AG09309 (cell line): Measurements from ENCODE around the gene RRP8.

ENCODE experiments used
- DNase-seq: peaks from one replicate; pipeline ENCODE4 v3.0.0-alpha.2; 2010; ENCODE audit warnings: low read depth
- H3K4me3 ChIP-seq: 2 replicates; pipeline ENCODE4 v1.5.1; 2011; ENCODE audit warnings: mild to moderate bottlenecking, low read depth, low read length, moderate library complexity; ENCODE audit not compliant: control insufficient read depth
- CTCF ChIP-seq: IDR thresholded peaks from 2 replicates; pipeline ENCODE4 v1.5.1; 2011; ENCODE audit warnings: mild to moderate bottlenecking, low read depth, low read length, inconsistent platforms; ENCODE audit not compliant: insufficient read depth, control insufficient read depth; ENCODE audit errors: missing control alignments

Gene RRP8

DNA sequence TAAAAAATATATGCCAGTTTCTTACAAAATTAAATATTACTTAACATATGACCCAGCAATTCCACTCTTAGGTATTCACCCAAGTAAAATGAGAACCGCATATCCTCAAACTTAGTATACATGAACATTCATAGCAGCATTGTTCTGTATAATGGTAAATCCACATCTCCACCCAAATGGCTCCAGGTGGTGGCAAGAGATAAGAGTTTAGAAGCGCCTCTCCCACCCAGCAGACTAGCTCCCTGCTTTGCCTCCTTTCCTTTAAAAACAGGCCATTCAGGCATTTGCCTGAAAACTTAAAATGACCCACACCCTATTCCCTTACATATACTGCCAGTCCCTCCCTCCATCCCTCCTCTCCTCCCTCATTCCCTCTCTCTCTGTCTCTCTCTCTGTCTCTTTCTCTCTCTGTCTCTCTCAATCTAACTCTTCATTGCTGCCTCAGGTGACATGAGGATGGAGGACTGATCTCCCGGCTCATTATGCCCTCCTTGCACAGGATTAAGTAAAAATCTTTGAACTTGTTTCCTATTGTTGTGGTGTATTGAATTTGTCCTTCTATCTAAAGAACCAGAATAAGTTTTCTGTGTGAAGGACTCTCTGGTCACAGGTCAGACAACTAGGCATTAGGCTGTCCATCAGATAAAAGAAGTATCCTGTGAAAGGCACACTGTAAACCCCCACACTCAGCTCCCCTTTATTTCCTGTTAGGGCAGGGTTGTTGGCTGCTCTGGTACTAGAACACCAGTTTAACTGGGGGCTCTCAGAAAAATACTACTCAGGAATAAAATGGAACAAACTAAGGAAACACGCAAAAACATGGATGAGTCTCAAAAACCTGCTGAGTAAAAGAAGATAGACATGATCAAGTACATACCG is 48.3 kb downstream of the RRP8 start:
- no peak overlapping the region for H3K4me3 ChIP-seq
- DNase-seq: no peak
- no peak for TF ChIP-seq CTCF

DNA sequence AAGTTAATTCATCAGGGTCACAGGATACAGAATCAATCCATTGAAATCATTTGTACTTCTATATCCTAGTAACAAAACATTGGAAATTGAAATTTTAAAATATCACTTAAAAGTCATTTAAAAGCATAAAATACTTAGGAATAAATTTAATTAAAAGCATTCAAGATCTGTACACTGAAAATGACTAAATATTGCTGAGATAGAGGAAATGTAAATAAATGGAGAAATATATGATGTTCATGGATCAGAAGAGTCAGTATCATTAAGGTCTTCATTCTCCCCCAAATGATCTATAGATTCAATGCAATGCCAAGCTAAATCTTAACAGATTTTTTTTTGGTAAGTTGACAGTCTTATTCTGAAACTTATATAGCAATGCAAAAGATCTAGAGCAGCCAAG is 49.8 kb downstream of the RRP8 start:
- no peak for DNase-seq
- no peak for TF ChIP-seq CTCF

DNA sequence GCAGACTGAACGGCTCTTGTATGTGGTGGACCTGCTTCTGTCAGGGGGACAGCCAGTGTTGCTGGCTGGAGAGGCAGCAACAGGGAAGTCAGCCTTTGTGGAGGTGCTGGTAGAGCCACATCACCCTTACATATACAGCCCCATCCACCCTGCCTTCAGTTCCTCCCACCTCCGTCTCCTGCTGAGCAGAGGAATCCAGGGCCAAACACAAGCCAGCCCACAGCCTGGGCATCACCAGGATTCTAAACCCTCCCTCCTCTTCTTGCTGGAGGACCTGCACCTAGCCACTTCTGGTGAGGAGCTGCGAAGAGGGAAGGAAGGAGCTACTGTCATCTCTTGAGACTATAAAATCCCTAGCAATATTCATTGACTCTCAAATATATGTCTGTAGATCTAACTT is 54.8 kb downstream of the RRP8 start:
- no peak overlapping the region for H3K4me3 ChIP-seq
- no peak for TF ChIP-seq CTCF
- DNase-seq: no peak

More for the DNA sequence above, 49.8 kb downstream of the RRP8 start:
- no peak overlapping the region for H3K4me3 ChIP-seq

DNA sequence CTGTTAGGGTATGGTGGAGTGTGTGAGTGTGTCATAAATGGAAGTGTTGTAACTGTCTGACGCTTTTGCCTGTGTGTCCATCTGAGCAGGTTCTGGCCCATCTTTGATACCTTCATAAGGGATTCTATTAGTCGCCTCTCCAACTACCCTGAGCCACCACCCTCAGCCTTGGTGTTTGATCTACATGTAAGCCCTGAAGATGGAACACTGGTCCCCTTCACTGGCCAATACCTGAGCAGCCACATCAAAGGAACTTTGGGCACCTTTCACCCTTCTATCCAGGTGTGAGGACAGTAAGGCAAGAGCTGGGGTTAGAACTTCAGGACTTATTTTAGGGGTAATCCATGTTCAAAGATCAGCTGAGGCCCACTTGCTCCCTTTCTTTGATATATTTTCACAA is 55.3 kb downstream of the RRP8 start:
- H3K4me3 ChIP-seq: no peak overlapping the region
- DNase-seq: no peak
- no peak for TF ChIP-seq CTCF

GRCh38 chr11:6547177-6547576 is 56.2 kb downstream of the RRP8 start:
- no peak for DNase-seq
- TF ChIP-seq CTCF: no peak
- H3K4me3 ChIP-seq: no peak overlapping the region

DNA sequence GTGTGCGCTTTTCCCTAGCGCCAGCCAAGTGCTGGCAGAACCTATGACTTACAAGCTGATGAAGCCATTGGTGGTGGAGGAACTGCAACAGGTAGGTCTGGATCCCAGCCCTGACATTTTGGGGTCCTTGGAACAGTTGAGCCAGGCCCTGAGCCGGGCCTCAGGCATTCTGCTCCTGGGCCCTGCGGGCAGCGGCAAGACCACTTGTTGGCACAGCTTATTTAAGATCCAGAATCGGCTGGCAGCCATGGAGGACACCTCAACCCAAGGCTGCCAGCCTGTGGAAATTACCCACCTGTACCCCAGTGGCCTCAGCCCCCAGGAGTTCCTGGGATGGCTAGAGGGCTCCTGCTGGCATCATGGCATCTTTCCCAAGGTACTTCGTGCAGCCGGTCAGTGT is 56.7 kb downstream of the RRP8 start:
- DNase-seq: no peak
- H3K4me3 ChIP-seq: no peak overlapping the region
- no peak for TF ChIP-seq CTCF
